Brain microvascular endothelial cell (primary cell): Measurements from ENCODE around the gene FRMD5.

Source experiments
- DNase-seq: peaks from one replicate; pipeline ENCODE4 v3.0.0-alpha.2; 2020
- H3K27ac ChIP-seq: fragments of 250-450 bp; sonication (Bioruptor Pico); 2 replicates; pipeline ENCODE4 v1.5.1; 2020; ENCODE audit warnings: mild to moderate bottlenecking, moderate library complexity
- H3K27me3 ChIP-seq: fragments of 250-450 bp; sonication (Bioruptor Pico); replicated peaks from 2 replicates; pipeline ENCODE4 v1.5.1; 2020; ENCODE audit warnings: mild to moderate bottlenecking
- H3K36me3 ChIP-seq: fragments of 250-450 bp; sonication (Bioruptor Pico); replicated peaks from 2 replicates; pipeline ENCODE4 v1.5.1; 2020; ENCODE audit warnings: mild to moderate bottlenecking
- H3K4me3 ChIP-seq: 2 replicates; pipeline ENCODE4 v1.5.1; 2011; ENCODE audit warnings: low read depth, mild to moderate bottlenecking, control low read depth, low read length, moderate library complexity
- in situ Hi-C: cut with HindIII; loops from 2 replicates; pipeline ENCODE4 v1.10.0; 2017; ENCODE audit warnings: low sequenced_read_pairs, low pct_ligation_motif_present
- TF ChIP-seq, protein P1 (sequence below): IDR thresholded peaks from 2 replicates; pipeline ENCODE4 v1.5.1; 2011; ENCODE audit warnings: low read depth, mild to moderate bottlenecking, moderate library complexity, low read length, control low read depth, inconsistent platforms; ENCODE audit errors: missing control alignments

Gene FRMD5

DNA sequence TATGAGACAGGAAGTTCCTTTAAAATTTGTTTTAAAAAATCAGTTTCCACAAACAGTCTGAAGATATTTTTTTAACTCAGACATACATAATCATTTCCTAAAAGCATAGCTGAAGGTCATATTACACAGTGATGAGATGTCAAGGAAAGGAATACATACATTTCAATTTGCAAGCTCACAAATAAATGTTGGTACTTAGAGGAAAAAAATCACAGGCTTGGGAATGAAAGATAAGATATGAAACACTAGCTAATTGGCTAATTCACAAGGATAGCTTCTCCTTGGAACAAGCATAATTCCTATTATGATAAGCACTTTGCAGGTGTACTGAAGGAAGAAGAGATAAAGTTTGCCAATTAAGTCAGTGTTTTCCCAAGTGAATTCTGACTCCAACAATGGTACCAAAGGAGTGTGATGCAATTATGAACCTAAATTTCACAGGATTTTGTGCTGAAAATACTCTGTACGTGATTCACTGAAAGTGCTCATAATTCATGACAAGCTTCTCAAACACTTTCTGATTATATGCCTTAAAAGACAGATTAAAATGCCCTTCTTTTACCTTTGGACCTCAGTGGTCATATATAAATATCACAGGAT is 112.4 kb downstream of the FRMD5 start:
- Histone ChIP-seq H3K27ac (no peak overlapping the region), H3K36me3 (no peaks in the 10 kb centered on the region), H3K4me3 (no peak overlapping the region), H3K27me3 (no peaks in the 10 kb centered on the region)
- TF ChIP-seq, protein P1, sequence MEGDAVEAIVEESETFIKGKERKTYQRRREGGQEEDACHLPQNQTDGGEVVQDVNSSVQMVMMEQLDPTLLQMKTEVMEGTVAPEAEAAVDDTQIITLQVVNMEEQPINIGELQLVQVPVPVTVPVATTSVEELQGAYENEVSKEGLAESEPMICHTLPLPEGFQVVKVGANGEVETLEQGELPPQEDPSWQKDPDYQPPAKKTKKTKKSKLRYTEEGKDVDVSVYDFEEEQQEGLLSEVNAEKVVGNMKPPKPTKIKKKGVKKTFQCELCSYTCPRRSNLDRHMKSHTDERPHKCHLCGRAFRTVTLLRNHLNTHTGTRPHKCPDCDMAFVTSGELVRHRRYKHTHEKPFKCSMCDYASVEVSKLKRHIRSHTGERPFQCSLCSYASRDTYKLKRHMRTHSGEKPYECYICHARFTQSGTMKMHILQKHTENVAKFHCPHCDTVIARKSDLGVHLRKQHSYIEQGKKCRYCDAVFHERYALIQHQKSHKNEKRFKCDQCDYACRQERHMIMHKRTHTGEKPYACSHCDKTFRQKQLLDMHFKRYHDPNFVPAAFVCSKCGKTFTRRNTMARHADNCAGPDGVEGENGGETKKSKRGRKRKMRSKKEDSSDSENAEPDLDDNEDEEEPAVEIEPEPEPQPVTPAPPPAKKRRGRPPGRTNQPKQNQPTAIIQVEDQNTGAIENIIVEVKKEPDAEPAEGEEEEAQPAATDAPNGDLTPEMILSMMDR: no peak
- no peak for DNase-seq
- in situ Hi-C loops: no loop called here

- Histone ChIP-seq H3K27me3 (no peaks in the 10 kb centered on the region), H3K4me3 (no peak overlapping the region), H3K36me3 (no peaks in the 10 kb centered on the region), H3K27ac (peak overlapping the region; percentile 71)
- TF ChIP-seq, protein P1: no peak
- DNase-seq: no peak
- in situ Hi-C loops: no loop called here
Measured at GRCh38 chr15:44081026-44082013, 113.8 kb downstream of the FRMD5 start.

- H3K4me3 ChIP-seq: no peak overlapping the region
- in situ Hi-C loops: no loop called here
- no peak for DNase-seq
- H3K27ac ChIP-seq: no peak overlapping the region
- H3K27me3 ChIP-seq: no peaks in the 10 kb centered on the region
- H3K36me3 ChIP-seq: no peaks in the 10 kb centered on the region
- TF ChIP-seq, protein P1: no peak
Measured at GRCh38 chr15:44075535-44075934, 119.5 kb downstream of the FRMD5 start.

DNA sequence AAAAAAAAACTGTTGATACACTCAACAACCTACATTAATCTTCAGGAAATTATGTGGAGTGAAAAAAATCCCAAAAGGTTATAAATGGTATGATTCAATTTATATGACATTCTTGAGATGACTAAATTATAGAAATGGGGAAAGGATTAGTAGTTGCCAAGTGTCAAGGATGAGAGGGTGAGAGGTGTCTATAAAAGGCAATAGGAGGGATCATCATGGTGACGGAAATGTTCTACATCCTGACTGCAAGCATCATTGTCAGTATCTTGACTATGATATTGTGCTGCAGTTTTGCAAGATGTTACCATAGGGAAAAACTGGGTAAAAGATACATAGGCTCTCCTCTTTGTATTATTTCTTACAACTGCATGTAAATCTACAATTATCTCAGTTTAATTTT is 125.6 kb downstream of the FRMD5 start:
- TF ChIP-seq, protein P1: no peak
- H3K36me3 ChIP-seq: no peaks in the 10 kb centered on the region
- no peak for DNase-seq
- no peak overlapping the region for H3K27ac ChIP-seq
- in situ Hi-C loops: no loop called here
- H3K4me3 ChIP-seq: no peak overlapping the region
- no peaks in the 10 kb centered on the region for H3K27me3 ChIP-seq

GRCh38 chr15:44068347-44068746 is 126.7 kb downstream of the FRMD5 start:
- no peak overlapping the region for H3K4me3 ChIP-seq
- TF ChIP-seq, protein P1: no peak
- in situ Hi-C loops: no loop called here
- DNase-seq: no peak
- H3K36me3 ChIP-seq: no peaks in the 10 kb centered on the region
- no peak overlapping the region for H3K27ac ChIP-seq
- H3K27me3 ChIP-seq: no peaks in the 10 kb centered on the region
